ELF-1 (cell line): ENCODE data around the gene SOX13.
"Not testable (repeated sequence)": the region's sequence is repeated elsewhere in the genome, so short reads cannot be mapped to it uniquely, and the experiment has no call there.

Source experiments
- DNase-seq: peaks from one replicate; pipeline ENCODE4 v3.0.0-alpha.2; 2016; ENCODE audit warnings: low read depth, low spot score

SOX13 gene

DNA sequence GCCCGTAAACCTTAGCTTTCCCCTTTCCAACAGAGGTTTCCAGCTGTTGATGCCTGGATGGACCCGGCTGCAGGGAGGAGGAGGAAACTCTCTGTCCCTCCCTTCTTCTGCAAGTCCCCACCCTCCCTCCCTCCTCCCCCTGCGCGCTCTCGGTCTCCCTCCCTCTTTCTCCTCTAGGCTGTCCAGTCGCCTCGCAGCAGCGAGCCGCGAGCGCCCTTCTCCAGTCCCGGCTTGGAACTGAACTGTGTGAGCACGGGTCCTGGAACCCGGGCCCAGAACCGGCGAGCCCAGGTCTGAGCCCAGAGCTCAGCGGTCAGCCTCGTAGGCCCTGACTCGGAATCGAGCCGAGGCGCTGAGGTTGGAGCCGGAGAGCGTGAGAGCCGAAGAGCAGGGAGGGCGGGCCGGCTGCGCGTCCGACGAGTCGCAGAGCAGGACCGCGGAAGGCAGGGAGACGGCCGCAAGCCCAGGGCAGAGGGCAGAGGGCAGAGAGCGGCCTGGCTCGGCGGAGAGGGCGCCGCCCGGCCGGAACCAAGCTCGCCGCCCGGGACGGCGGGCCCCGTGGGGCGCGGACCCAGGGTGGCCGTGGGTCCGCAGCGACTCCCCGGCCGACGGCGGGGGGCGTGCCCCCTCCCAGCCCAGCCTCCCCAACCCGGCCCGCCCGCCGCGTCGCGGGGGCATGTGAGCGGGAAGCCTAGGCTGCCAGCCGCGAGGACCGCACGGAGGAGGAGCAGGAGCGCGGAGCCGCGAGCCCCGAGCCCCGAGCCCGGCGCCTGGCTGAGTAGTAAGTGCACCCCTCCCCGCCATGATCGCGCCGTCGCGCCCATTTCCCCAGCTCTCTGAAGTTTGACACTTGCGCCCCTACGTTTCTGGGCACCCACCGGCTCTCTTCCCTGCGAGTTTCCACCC is at the start of gene SOX13:
TSS of gene SOX13 (plus strand) at position 185 of the 906 bp plus-strand sequence. CDS start 39,801 bp downstream, outside the sequence.
- DNase-seq, result peak; percentile 92

DNA sequence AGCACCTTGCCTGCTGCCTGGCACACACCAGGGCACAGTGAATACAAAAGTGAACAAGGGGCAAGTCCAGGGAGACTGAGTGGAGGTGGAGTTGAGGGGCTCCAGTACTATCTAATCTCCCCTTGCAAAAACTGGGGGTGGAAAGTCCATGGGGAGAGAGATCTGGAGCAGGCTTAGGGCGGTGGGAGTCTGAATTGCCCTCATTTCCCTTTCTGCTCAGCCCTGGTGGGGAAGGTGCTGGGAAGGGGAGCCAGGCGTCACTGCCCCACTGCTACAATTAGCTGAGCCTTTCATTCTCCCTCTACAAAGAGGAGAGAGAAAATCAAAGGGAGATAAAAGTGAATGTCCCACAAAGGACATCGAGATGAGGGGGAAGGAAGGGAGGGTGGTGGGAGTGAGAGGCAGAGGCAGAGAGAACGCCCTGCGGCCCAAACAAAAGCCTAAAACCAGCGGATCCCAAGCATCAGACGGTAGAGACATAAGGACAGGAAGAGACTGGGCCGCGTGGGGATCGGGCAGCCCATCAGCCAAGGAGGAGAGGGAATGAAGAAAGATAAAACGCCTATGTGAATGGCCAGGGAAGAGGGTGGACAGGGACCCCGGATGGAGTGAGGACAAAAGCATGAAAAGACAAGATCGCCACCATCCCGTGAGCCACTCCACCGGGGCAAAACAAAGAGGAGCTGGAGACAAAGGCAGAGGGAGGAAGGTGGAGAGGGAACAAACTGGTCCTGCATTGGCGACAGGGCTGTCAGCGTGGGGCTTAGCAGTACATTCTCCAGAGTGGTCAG is 46.8 kb upstream of the SOX13 start:
- peak; percentile 72 for DNase-seq

DNA sequence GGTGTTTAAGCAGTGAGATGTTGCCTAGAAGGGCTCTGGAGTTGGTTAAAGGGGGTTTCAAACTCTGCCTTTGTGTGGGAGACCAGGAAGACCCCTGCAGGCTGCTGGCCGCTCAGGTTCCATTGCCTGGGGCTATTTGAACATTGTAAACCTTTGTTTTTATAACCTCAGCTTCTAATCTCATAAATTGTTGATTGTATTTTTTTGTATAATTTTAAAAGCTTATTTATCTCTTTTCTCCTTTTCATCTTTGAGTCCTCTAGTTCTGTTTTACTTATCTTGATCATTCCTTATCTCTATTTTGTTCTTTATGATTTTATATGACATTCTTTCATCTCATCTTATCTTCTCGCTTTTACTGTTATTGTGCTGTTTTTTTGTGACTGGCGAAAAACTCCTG is 45.5 kb upstream of the SOX13 start:
- DNase-seq, result no peak

DNA sequence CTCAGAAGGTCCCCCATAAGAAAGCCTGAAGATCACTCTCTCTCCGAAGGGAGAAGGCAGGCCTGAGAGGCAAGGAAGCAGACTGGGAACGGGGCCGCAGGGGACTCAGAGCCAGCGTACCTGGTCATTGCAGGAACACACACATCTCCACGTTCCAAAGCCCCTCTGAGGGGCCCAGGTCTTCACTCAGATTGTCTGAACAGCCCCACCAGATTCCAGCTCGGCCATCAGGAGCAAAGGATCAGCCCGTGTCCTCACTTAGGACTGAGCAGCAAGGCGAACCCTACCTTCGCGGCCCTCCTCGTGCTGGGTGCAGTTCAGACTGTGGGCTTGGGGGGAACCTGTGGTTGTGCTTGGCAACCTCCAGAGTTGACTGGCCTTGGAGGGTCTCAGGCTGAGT is 43.9 kb upstream of the SOX13 start:
- DNase-seq, result no peak

DNA sequence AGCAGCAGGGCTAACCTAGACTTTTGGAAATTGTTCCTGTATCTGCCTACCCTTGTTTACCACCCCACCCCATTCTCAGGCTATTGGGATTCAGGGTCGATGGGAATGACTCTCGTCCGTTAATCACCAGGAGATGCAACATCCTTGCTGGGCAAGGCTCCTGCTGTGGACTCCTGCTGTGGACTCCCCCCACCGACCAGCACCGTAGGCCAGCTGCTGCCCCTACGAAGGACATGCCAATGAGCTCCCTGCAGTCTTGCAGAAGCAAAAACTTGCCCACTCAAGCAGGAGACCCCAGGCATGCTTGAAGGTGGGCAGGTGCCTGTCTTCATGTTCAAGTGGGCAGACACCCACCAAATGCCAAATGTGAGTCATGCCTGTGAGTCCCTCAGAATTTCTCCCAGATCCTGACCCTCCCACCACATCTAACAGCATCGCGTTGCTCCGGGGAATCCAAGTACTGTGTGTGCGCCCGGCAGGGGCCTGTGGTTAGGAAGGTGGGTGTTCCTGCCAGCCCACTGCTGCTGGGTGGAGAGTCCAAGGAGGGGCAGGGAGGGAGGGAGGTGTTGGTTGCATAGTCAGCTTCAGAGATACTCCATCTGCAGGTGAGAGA is 41.7 kb upstream of the SOX13 start:
- no peak for DNase-seq

DNA sequence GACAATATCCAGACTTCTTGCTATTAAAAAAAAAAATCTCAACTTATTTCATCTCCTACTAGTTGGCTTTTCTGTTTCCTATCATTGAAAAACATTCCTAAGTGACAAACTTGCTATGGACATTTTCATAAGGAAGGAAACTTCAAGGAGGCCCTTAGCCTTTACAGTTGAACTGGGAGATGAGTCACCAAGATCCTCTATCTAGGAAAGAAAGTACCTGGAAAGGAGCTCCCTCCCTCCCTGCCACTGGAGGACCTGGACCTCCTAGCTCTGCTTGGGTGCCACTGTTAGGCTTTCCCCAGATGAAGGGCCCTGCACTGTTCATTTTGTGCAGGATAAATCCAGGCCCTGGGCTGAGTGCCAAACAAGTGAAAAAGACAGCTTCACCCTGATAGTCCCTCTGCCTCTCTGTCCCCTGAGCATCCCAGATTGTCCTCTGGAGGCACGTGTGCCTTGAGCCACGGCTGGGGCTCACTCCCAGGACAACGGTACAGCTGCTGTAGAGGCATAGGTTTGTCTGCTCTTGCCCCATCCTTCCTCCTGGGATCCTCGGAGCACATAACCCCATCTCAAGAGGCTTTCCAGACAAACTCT is 40.2 kb upstream of the SOX13 start:
- no peak for DNase-seq

DNA sequence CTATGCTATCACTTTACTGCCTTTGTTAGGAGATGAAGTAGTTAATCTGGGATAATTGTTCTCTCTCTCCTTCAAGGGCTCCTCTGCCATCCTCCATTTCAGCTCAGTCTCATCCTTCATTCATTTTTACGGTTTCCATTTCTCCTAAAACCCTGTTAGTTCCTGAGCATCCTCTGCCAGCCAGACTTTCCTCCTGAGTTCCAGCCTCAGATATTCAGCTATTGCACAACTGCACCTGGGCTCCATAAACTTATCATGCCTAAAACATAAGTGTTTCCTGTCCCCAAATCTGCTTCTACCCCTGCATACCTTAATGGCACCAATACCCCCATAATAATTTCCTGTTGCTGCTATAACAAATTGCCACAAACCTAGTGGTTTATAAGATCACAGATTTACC is 39.6 kb upstream of the SOX13 start:
- no peak for DNase-seq

DNA sequence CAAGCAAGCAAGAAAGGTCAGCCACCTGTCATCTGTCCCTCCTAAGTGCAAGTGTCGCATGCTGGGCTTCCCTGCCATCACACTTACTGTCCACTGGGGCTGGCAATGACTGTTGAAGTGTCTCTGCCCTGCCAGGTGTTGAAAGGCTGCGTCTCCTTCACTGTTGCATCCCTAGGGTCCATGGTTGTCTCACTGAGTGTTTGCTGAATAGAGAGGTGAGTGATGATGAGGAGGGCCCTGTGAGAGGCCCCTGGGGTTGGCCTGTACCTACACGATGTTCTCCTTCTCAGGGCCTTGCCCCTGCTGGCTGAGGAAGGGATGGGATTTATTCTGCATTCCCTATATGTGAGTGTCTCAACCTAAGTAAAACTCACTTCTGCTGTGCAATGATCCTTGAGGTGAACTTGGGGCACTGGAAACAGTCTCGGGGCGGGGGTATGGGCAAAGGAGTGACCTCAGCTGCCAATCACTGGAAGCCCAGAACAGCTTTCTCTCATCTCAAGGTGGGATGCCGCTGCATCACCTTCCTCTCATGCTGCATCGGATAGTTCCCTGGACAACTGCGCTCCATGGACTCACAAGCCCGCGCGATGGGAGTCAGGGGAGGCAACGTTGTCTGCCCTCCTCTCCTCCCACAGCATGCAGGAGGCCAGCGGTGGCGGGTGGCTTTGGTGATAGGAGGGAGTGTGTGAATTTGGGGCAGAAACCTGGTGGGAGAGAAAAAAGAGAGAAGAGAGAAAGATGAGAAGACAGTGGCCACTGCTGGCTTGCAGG is 35.8 kb upstream of the SOX13 start:
- DNase-seq, result no peak

DNA sequence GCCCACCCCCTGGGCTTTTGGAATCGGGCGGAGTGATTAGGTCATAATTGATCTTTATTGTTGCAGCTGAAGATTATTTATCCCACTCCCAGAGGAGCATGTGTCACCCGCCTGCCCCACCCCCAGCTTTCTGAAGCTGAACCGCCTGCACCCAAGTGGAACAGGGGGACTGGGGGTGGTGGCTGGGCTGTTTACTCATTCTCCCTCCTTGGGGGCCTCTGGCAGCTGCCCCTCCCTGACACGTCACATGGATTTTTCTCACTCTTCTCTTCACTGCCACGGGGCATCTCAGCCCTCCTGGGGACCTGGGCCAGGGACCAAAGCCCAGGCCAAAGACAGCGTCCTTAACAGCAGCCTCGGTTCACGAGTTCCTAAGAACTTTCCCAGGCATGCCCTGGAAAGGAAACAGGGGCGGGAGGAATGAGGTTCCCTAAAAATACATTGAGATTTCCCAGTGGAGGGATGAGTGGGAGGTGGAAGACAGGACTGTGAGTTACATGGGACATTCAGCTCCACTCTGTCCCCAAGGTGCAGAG is 31.6 kb upstream of the SOX13 start:
- DNase-seq, result peak; percentile 49

DNA sequence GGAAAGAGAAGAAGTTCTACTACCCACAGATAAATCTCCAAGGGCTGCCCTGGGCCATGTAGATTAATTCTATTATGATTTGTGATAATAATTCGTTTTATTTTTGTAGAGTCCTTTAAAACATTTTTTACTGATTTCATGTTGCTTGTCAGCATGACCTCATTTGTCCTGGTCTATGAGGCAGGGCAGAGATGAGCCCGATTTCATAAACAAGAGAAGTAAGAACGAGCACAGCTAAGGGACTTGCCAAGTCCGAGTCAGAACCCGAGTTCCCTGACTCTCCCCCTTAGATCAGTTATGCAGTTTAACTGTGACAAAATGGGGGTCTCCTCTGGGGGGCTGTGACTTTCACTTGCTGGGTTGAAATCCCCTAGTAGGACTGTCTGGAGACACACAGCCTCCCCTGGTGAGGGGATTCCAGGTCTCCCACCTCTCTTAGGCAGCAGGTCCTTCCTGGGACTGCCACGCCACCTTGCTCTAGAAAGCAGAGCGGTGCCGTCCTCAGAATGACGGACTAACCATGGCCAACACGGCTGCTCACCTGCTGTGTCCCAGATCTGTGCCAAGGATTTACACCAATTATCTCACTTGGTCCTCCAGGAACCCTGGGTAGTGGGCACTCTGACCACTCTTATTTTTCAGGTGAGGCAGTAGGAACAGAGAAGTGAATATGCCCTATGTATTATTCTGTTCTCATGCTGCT is 31.0 kb upstream of the SOX13 start:
- DNase-seq, result no peak

DNA sequence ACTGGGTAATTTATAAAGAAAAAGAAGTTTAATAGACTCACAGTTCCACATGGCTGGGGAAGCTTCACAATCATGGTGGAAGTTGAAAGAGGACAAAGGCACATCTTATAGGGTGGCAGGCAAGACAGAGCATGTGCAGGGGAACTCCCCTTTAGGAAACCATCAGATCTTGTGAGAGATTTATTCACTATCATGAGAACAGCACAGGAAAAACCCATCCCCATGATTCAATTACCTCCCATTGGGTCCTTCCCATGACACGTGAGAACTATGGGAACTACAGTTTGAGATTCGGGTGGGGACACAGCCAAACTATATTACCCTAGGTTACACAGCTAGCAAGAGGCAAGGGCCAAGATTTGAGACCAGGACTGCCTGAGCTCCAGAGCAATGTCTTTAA is 30.4 kb upstream of the SOX13 start:
- DNase-seq, result no peak

DNA sequence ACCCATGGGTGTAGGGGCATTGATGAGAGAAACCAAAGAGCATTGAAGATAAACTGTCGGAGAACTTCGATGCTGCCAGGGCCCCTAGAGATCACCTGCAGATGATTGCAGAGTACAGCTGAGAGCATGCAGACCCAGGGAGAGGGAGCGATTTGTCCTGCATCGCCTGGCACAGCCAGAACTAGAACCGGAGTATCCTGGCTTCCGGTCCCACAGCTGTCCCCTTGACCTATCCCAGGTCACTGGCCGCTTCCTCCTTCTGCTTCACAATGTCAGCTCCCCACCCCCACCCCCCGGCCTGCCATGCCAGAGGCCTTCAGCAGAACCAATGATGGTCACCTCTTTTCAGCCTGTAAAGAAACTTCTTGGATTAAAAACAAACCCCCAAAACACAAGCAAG is 29.2 kb upstream of the SOX13 start:
- DNase-seq, result no peak

DNA sequence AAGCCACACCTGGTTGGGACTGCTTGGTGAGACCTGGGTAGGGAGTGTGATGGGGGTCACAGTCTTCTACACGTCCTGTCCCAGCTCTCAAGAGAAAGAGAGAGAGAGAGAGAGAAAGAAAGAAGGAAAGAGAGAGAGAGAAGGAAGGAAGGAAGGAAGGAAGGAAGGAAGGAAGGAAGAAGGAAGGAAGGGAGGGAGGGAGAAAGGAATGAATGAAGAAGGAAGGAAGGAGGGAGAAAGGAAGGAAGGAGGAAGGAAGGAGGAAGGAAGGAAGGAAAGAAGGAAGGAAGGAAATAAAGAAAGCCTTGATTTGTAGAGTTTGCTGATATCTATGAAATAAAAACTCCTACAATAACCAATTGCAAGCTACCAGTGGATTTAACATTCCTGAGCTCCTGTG is 28.5 kb upstream of the SOX13 start:
- DNase-seq, result no peak

DNA sequence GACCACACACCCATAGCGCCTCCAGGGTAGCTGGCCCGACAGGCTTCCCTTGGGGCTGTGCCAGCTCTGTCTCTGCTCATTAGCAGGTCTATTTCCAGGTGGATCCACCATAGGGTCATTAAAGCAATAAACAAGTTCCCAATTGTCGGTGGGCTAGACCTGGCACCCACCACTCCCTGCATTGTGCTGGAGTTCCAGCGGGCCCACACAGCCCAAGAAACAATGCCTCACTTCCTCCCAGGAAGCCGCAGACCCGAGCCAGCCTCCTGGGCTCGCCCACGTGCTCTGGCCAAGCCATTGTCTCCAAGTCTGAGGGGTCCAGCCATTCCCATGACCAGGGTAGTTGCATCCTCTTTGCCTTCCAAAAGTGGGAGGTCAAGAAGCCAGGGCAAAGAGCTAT is 27.5 kb upstream of the SOX13 start:
- no peak for DNase-seq

DNA sequence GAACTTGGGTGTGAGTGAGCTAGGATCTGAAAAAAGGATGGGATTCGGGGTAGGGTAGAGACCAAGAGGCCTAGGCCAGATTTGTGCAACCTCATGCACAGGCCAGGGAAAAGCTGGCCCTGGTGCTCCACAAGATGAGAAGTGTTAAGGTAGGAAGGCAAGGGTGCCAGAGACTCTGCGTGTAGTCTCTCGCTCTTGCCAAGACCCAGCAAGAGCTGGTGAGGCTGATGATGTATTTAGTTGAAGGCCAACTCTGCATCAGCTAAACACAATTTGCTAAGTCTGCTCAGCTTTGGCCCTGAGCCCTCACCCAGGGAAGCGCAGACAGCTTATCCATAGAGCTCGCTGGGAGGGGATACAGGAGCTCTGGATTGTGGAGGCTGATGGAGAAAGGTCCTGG is 26.6 kb upstream of the SOX13 start:
- peak; percentile 52 for DNase-seq

DNA sequence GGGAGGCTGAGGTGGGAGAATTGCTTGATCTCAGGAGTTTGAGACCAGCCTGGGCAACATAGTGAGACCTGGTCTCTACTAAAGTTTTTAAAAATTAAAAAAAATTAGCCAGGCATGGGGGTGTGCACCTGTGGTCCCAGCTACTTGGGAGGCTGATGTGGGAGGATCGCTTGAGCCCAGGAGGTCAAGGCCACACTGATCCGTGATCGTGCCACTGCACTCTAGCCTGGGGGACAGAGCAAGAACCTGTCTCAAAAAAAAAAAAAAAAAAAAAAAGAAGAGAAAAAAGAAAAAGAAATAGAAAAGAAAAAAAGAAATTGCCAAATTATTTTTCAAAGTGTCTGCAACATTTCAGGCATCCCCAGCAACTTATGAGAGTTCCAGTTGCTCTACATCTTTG is 24.1 kb upstream of the SOX13 start:
- not testable (repeated sequence) for DNase-seq

DNA sequence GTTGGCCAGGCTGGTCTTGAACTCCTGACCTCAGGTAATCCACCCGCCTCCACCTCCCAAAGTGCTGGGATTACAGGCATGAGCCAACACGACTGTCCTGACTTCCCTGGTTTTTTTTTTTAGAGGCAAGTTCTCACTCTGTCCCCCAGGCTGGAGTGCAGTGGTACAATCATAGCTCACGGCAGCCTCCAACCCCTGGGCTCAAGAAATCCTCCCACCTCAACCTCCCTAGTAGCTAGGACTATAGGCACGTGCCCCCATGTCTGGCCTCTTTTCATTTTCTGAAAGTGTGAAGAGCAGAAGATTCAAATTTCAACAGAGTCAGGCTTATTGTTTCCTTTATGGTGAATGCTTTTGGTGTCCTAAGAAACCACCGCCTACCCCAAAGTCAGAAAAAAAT is 21.7 kb upstream of the SOX13 start:
- DNase-seq, result no peak

DNA sequence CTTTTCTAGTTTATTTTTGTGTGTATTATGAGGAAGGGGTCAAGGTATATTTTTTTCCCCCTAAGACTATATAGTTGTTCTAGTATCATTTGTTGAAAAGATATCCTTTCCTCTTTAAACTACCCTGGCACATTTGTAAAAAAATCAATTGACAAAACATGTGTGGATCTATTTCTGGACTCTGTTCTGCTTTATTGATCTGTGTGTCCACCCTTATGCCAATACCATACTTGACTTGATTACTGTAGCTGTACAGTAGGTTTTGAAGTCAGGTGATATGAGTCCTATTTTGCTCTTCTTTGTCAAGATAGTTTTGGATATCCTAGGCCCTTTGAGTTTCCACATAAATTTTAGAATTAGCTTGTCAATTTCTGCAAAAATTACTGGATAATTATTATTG is 21.2 kb upstream of the SOX13 start:
- no peak for DNase-seq

DNA sequence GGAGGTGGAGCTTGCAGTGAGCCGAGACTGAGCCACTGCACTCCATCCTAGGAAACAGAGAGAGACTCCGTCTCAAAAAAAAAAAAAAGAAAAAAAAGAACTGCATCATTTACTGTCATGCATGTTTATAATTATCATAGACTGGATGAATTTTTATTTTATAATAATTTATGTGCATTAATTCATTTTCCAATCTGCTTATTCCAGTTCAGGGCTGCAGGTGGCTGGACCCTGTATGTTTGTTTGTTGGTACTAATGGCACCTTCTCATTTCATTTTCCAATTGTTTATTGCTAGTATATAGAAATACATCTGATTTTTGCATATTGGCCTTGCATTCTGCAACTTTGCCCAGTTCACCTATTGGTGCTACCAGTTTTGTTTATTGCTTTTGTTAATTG is 19.0 kb upstream of the SOX13 start:
- no peak for DNase-seq

DNA sequence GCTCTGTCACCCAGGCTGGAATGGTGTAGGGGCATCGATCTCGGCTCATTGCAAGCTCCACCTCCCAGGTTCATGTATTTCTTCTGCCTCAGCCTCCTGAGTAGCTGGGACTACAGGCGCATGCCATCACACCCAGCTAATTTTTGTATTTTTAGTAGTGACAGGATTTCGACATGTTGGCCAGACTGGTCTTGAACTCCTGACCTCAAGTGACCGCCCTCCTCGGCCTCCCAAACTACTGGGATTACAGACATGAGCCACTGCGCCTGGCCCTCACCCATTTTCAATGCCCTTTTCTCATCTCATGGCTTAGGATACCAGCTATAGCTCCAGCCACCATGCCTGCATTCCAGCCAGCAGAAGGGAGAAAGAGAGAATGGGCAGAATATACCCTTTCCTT is 12.9 kb upstream of the SOX13 start:
- DNase-seq, result no peak
